BJ (cell line): ENCODE results near the gene DBN1. TPM values are rescaled to one million over a fixed set of nuclear protein-coding genes. Genes with fewer than 3 reads are reported as not detected.

ENCODE experiments used
- CTCF ChIA-PET: fragments of 350-600 bp; formaldehyde crosslinking; extraction: SDS; loops from one replicate; lab custom pipeline; 2021; ENCODE audit warnings: antibody characterized with exemption, inconsistent platforms; lab: Yijun Ruan, JAX
- POLR2A ChIA-PET: fragments of 300-600 bp; sonication (Branson Sonifier 250); formaldehyde crosslinking; extraction: SDS; loops from one replicate; lab custom pipeline; 2021; ENCODE audit warnings: antibody characterized with exemption; lab: Charles Lee
- DNase-seq: peaks from one replicate; pipeline ENCODE4 v3.0.0-alpha.2; 2011; ENCODE audit warnings: low read depth
- H3K27me3 ChIP-seq: 2 replicates; pipeline ENCODE4 v1.6.0; 2011; ENCODE audit warnings: low read length; ENCODE audit not compliant: control insufficient read depth, insufficient read depth
- H3K36me3 ChIP-seq: 2 replicates; pipeline ENCODE4 v1.5.1; 2011; ENCODE audit warnings: low read length; ENCODE audit not compliant: control insufficient read depth, insufficient read depth
- H3K4me3 ChIP-seq: 2 replicates; pipeline ENCODE4 v1.5.1; 2011; ENCODE audit warnings: low read depth, mild to moderate bottlenecking, control low read depth, low read length
- CTCF ChIP-seq: IDR thresholded peaks from 2 replicates; pipeline ENCODE4 v1.5.1; 2011; ENCODE audit warnings: low read depth, mild to moderate bottlenecking, control low read depth, inconsistent platforms, low read length, moderate library complexity; ENCODE audit not compliant: insufficient read depth
- polyA plus RNA-seq: library from polyadenylated mRNA; depleted of rRNA; stranded (reverse); fragments of >200 nt; gene quantifications from 2 replicates; pipeline ENCODE4 v1.2.3, GENCODE V29; 2011

DBN1 gene
- polyA plus RNA-seq, 1 experiment, result 176 TPM

- no peak for DNase-seq
- Histone ChIP-seq H3K4me3 (no peak overlapping the region), H3K36me3 (peaks cover 18% of the 10 kb centered on the region), H3K27me3 (no peaks in the 10 kb centered on the region)
- ChIA-PET CTCF (interaction anchor here (0.6 to 1.5 kb wide), 5 partner anchors 9 to 373 kb away, joined by 3 to 5 read pairs (median 4); no protein-coding TSS in a partner anchor), POLR2A (interaction anchor here (0.5 kb wide), 1 partner anchor 493 kb away, joined by 6 read pairs; no protein-coding TSS in a partner anchor)
- 0 out of 2 replicates have a peak, but pooled peaks have one; percentile 21 for TF ChIP-seq CTCF
These were observed 33.7 kb upstream of the DBN1 start for GRCh38 chr5:177507165-177507564.

- ChIA-PET CTCF (interaction anchor here (1.0 to 1.3 kb wide), 2 partner anchors 11 to 195 kb away, joined by 3 read pairs; no protein-coding TSS in a partner anchor), POLR2A (no interaction called here)
- H3K4me3 ChIP-seq, result no peak overlapping the region
- no peak for TF ChIP-seq CTCF
- no peaks in the 10 kb centered on the region; the same call in 1 of the 2 replicates for H3K36me3 ChIP-seq
- no peak for DNase-seq
- H3K27me3 ChIP-seq, result no peaks in the 10 kb centered on the region
These were observed 31.6 kb upstream of the DBN1 start for GRCh38 chr5:177505075-177505474.

GRCh38 chr5:177504086-177505056 is 30.9 kb upstream of the DBN1 start:
- DNase-seq, result no peak
- Histone ChIP-seq H3K27me3 (no peaks in the 10 kb centered on the region), H3K4me3 (no peak overlapping the region), H3K36me3 (no peaks in the 10 kb centered on the region; the same call in 1 of the 2 replicates)
- CTCF ChIA-PET, result interaction anchor here (1.0 to 1.3 kb wide), 2 partner anchors 12 kb away, joined by 3 read pairs; no protein-coding TSS in a partner anchor
- TF ChIP-seq CTCF, result no peak
- POLR2A ChIA-PET, result no interaction called here

- Histone ChIP-seq H3K27me3 (no peaks in the 10 kb centered on the region), H3K36me3 (no peaks in the 10 kb centered on the region; the same call in 1 of the 2 replicates), H3K4me3 (no peak overlapping the region)
- ChIA-PET CTCF (interaction anchor here (1.0 to 5.2 kb wide), 2 partner anchors 12 to 99 kb away, joined by 3 to 61 read pairs; no protein-coding TSS in a partner anchor), POLR2A (no interaction called here)
- TF ChIP-seq CTCF, result no peak
- no peak for DNase-seq
These were observed 30.1 kb upstream of the DBN1 start for GRCh38 chr5:177503351-177504085.
